Measurements from ENCODE around the gene PGP.

PGP gene

DNA sequence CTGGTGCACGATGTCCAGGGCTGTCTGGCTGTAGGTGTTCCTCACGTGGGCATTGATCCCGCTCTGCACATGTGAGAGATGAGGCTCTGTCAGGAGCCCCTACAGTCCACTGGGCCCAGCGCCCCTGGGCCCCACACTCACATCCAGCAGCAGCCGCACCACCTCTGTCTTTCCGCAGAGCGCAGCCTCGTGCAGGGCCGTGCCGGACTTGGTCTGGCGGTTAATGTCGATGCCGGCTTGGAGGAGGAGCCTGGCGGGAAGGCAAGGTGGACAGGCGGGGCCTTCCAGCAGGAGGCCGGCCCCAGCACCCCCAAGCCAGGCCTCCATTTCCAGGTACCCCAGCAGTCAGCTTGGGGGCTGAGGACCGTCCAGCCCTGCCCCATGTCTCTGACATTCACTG lies 27.4 kb downstream of the PGP start:
- Histone ChIP-seq H3K79me2 (ENCODE audit: insufficient read depth, low read length) (no peaks in the 10 kb centered on the region), H3K27ac (ENCODE audit: low read depth, low read length) (no peak overlapping the region), H3K4me3 (ENCODE audit: insufficient read depth, low read length, poor library complexity, severe bottlenecking) (no peak overlapping the region), H4K20me1 (ENCODE audit: low read depth, low read length) (no peaks in the 10 kb centered on the region; the same call in 1 of the 2 replicates), H3K9ac (ENCODE audit: low read length) (no peak overlapping the region), H3K4me2 (ENCODE audit: low read depth, low read length, poor library complexity, severe bottlenecking) (no peak overlapping the region), H3K9me2 (replicated peaks; ENCODE audit: insufficient read depth, low read length) (no peaks in the 10 kb centered on the region), H3K36me3 (ENCODE audit: low read length) (no peaks in the 10 kb centered on the region), H3K9me3 (ENCODE audit: insufficient read depth, low read length) (no peaks in the 10 kb centered on the region), H3F3A (ENCODE audit: insufficient read depth) (no peaks in the 10 kb centered on the region), H3K27me3 (ENCODE audit: low read length) (no peaks in the 10 kb centered on the region), H2AFZ (ENCODE audit: low read depth, low read length, severe bottlenecking) (no peak overlapping the region)
- TF ChIP-seq CTCF (IDR thresholded peaks at IDR 0.05; ENCODE audit: insufficient read depth, low read length, poor library complexity, severe bottlenecking) (no peak), EZH2phosphoT487 (conservative IDR thresholded peaks at IDR 0.05; ENCODE audit: low read length) (no peak)

DNA sequence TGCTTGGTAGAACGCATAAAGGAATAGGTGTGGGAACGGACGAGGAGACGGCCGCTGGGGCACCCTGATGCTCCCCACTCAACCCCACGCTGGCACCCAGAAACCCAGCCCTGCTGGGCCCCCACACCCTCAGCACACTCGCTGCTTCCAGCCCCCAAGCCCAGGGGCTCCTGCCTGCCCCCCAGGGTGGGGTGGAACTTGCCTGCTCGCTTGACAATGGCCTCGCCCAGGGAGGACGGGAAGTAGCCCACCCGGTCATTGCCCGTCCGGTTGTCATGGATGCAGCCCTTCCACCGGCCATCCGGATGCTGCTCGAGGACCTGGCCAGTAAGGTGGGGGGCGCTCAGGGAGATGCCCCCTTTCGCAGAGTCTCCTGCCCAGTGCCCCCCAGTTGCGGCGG lies 28.1 kb downstream of the PGP start:
- Histone ChIP-seq H3K27ac (ENCODE audit: low read depth, low read length) (no peak overlapping the region), H3K9ac (ENCODE audit: low read length) (no peak overlapping the region), H3K9me2 (replicated peaks; ENCODE audit: insufficient read depth, low read length) (no peaks in the 10 kb centered on the region), H3K36me3 (ENCODE audit: low read length) (no peaks in the 10 kb centered on the region), H3K27me3 (ENCODE audit: low read length) (no peaks in the 10 kb centered on the region), H3K4me2 (ENCODE audit: low read depth, low read length, poor library complexity, severe bottlenecking) (no peak overlapping the region), H3K79me2 (ENCODE audit: insufficient read depth, low read length) (no peaks in the 10 kb centered on the region), H3K4me3 (ENCODE audit: insufficient read depth, low read length, poor library complexity, severe bottlenecking) (no peak overlapping the region), H3K9me3 (ENCODE audit: insufficient read depth, low read length) (no peaks in the 10 kb centered on the region), H4K20me1 (ENCODE audit: low read depth, low read length) (no peaks in the 10 kb centered on the region; the same call in 1 of the 2 replicates), H3F3A (ENCODE audit: insufficient read depth) (no peaks in the 10 kb centered on the region), H2AFZ (ENCODE audit: low read depth, low read length, severe bottlenecking) (no peak overlapping the region)
- TF ChIP-seq CTCF (IDR thresholded peaks at IDR 0.05; ENCODE audit: insufficient read depth, low read length, poor library complexity, severe bottlenecking): no peak
- TF ChIP-seq EZH2phosphoT487 (conservative IDR thresholded peaks at IDR 0.05; ENCODE audit: low read length): no peak

DNA sequence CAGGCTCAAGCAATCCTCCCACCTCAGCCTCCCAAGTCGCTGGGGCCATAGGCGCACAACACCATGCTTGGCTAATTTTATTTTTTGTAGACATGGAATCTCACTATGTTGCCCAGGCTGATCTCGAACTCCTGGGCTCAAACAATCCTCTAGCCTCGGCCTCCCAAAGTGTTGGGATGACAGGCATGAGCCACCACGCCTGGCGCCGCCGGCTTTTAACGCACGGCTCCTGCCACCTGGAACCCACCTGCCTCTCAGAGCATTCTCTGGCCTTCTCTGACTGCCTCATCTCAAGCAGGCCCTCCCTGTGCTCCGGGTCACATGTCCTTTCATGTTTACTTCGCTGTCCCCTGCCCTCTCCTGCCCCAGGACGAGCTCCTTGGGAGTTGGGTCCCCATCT lies 28.6 kb downstream of the PGP start:
- no peak for TF ChIP-seq CTCF (IDR thresholded peaks at IDR 0.05; ENCODE audit: insufficient read depth, low read length, poor library complexity, severe bottlenecking)
- no peak for TF ChIP-seq EZH2phosphoT487 (conservative IDR thresholded peaks at IDR 0.05; ENCODE audit: low read length)
- Histone ChIP-seq H3K27me3 (ENCODE audit: low read length) (no peaks in the 10 kb centered on the region), H3K4me3 (ENCODE audit: insufficient read depth, low read length, poor library complexity, severe bottlenecking) (no peak overlapping the region), H3K4me2 (ENCODE audit: low read depth, low read length, poor library complexity, severe bottlenecking) (no peak overlapping the region), H3K9me3 (ENCODE audit: insufficient read depth, low read length) (no peaks in the 10 kb centered on the region), H3K27ac (ENCODE audit: low read depth, low read length) (no peak overlapping the region), H3K9me2 (replicated peaks; ENCODE audit: insufficient read depth, low read length) (no peaks in the 10 kb centered on the region), H3K36me3 (ENCODE audit: low read length) (no peaks in the 10 kb centered on the region), H3K9ac (ENCODE audit: low read length) (no peak overlapping the region), H3F3A (ENCODE audit: insufficient read depth) (no peaks in the 10 kb centered on the region), H2AFZ (ENCODE audit: low read depth, low read length, severe bottlenecking) (no peak overlapping the region), H3K79me2 (ENCODE audit: insufficient read depth, low read length) (no peaks in the 10 kb centered on the region), H4K20me1 (ENCODE audit: low read depth, low read length) (no peaks in the 10 kb centered on the region; the same call in 1 of the 2 replicates)
